ENCODE measurements around the gene ARMC9.

Gene ARMC9

DNA sequence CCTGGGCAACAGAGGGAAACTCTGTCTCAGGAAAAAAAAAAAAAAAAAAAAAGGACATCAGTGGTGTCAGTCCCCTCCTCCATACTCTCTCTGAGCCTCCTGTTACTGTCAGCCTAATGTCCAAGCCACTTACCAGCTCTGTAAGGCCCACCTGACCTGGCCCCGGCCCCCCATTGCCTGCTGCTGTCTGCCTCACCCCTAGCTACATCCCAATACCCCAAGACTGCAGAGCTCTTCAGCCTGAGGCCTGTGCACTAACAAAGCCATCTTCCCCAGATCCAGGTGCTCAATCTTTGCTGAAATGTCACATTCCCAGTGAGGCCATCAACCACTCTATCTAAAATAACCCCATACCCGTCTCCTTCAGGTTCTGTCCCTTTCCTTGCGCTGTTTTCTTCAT is 5.7 kb downstream of the ARMC9 start:
- no peak for DNase-seq

DNA sequence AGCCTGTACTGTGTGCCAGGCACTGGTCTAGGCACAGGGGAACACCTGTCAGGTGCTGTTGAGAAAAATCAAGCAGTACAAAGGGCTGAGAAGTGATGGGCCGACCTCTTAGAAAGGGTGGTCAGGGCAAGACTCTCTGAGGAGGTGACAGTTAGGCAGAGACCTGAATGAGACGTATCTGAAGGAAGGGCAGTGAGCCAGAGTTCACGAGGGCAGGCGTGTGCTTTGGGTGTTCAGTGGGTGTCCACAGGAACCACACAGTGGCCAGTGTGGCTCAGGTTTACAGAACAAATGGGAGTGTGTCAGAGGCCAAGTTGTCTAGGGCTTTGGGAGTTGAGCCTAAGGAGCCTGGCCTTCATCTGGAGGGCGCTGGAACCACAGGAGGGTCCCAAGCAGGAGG is 6.2 kb downstream of the ARMC9 start:
- DNase-seq = no peak

DNA sequence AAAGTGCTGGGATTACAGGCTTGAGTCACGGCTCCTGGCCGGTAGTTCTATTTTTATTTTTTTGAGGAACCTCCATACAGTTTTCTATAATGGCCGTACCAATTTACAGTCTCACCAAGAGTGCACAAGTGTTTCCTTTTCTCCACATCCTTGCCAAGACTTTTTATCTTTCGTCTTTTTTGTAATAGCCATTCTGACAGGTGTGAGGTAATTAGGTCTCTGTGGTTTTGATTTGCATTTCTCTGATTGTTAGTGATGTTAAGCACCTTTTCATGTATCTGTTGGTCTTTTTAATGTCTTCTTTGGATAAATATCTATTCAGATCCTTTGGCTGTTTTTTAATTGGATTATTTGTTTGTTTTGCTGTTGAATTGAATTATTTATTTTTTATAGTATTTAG is 9.3 kb downstream of the ARMC9 start:
- peak; percentile 3 for DNase-seq

- DNase-seq = no peak
Measured at GRCh38 chr2:231210782-231211181, 12.4 kb downstream of the ARMC9 start.

GRCh38 chr2:231211486-231211885 is 13.1 kb downstream of the ARMC9 start:
- no peak for DNase-seq

GRCh38 chr2:231212329-231212845 is 14.0 kb downstream of the ARMC9 start:
- no peak for DNase-seq

DNA sequence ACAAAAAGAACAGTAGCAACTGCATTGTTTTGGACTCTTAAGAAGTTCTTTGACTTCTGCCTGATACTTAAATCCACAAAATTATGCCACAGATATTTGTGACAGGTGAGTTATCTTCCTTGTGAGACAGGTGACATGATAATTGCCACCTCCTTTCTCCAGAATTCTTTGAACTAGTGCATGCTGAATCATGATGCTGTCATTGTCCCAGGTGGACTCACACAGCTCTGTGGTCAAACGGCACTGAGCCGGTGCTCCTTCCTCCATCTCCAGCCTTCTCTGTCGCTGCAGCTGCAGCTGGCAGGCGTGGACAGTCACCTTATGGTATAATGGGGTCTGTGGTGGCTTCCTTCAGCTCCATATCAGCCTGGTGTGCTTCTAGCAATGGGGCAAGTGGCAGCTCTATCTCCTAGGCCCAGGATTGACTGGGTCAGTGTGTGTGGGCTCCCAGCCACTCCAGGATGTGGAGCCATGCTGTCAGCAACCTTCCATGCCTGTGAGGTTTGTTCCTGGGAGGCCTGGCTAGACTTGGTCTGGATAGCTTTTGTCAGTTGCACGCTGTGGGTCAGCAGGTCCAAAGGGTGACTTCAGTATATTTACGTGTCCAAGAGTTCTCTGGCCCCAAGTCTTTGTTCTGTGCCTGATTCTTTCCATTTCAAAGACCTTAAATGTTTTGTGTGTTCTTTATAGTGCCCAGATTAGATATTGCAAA is 15.7 kb downstream of the ARMC9 start:
- no peak for DNase-seq

DNA sequence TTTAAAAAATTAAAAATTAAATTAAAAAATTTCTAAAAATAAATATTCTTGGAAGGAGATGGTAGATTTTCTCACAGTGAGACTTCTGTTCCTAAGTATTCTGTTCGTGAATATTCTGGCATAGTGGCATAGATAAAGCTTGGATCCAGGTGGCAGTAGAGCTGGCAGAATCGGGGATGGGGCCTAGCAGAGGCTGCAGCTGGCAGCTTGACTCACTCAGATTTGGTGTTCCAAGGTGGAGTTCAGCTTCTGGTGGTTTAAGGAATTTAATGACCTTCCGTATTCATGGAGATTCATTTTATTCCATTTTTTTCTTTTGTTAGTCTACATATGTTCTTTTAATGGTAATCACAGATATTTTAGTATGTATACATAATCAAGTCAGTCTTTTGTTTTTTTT is 19.9 kb downstream of the ARMC9 start:
- no peak for DNase-seq

- no peak for DNase-seq
Measured at GRCh38 chr2:231219289-231219688, 20.9 kb downstream of the ARMC9 start.

DNA sequence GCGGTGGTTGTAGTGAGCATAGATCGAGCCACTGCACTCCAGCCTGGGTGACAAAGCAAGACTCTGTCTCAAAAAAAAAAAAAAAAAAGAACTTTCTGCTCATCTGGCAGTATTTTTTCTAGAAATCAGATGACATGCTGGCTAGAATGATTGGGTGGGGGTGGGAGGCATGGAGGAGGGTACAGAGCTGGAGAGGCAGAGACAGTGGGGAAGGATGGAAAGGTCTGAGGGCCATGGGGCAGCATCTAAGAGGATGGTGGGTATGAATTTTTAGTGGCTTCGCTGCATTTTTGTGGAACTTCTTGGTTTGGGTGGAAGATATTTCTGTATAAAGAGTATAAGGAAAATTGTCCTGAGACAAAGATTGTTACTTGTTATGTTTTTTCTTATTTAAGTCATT is 23.3 kb downstream of the ARMC9 start:
- DNase-seq = no peak

DNA sequence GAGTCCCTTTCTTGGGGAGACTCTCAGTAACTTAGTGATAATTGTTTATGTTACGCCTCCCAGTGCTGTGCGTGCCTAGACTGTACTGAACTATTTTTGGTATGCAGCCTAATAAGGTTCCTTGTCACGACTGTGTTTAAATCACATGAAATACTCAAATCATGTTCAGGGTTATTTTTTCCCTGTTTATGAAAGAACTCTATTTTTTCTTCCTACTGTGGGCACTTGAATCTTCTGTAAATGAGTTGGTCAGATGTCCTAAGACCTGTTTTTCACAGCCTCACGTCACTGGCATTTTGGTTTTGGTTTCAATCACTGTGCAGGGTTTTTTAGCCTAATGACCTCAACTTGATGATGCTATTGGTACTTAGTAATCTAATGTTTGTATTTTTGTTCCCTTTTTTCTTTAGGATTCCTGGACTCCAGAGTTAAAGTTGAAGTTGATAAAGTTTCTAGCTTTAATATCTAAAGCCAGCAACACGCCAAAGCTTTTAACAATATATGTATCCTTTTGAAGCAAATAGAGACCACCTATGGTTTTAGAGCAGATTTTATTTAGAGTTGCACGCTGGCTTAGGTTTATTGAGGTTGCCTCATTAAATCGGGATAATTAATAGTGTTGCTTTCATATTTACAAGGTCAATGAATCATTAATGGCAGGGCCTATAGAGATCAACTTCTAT is 24.0 kb downstream of the ARMC9 start:
- DNase-seq = no peak

- DNase-seq = no peak
Measured at GRCh38 chr2:231223001-231223375, 24.6 kb downstream of the ARMC9 start.

- no peak for DNase-seq
Measured at GRCh38 chr2:231223458-231223976, 25.1 kb downstream of the ARMC9 start.

- DNase-seq = peak; percentile 53
Measured at GRCh38 chr2:231227310-231228162, 29.1 kb downstream of the ARMC9 start.

DNA sequence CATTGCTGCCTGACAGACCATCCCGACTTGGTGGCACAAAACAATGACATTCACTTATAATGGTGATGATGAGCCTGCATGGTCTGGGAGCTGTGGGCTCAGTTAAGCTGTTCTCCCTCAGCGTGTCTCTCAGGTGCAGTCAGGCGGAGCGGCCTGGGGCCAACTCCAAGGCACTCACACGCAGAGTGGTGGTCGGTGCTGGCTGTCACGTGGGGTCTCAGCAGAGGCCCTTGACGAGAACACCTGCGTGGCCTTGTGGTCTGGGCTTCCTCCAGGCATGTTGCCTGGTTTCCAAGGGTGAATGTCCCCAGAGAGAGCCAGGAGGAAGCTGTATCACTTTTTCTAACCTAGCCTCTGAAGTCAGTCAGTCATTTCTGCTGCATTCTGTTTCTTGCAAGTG is 29.8 kb downstream of the ARMC9 start:
- DNase-seq = no peak

DNA sequence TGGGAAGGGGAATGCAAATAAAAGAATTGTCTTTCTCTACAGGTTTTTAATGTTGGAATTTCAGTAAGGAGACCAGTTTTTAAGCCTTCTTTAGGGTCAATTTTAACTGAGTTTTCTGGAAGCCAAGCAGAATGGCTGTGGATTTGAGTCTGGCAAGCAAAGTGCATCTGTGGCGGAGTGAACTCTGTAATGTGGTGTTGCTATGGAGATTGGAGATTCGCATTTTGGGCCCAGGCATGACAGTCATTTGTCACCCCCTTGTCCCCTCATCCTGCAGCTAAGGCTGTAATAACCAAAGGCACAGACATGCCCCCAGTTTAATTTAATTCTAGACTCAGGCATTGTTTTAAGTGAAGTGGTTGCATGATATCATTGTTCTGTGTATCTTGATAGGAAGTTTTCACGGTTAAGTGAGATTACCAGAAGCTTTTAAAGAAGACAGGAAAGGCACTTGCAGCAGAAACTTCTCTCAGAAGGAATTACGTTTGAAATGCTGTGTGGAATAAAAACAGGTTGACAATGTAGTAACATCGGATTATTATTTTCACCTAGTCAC is 30.6 kb downstream of the ARMC9 start:
- DNase-seq = no peak

DNA sequence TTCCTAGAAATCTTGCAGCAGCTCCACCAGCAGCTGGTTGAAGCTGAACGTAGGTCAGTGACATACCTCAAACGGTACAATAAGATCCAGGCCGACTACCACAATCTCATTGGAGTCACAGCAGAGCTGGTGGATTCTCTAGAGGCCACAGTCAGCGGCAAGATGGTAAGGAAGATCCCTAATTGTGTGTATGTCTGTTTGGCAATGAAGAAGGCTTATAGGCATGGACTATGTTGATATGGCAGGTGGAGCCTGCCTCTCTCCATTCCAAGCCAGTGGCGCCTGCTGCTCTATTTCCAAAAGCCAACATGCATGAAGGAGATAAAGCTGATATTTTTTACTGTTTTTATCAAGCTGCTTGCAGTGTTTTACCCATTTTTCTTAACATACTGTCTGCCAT is 36.8 kb downstream of the ARMC9 start:
- DNase-seq = no peak

- no peak for DNase-seq
Measured at GRCh38 chr2:231238689-231239088, 40.3 kb downstream of the ARMC9 start.

DNA sequence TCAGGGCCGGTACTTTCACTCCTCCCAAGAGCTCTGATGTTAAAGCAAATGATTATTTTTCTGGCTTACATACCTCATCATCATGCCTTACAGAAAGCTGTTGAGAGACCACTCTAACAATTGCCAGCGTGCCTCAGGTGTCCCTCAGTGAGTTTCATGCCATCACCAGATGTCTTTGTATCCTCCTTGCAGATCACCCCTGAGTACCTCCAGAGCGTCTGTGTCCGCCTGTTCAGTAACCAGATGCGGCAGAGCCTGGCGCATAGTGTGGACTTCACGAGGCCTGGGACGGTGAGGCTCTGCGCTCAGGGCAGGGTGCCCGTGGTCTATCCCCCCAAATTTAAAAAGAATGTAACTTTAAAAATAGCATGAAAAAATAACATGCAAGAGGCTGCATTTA is 41.3 kb downstream of the ARMC9 start:
- DNase-seq = no peak

DNA sequence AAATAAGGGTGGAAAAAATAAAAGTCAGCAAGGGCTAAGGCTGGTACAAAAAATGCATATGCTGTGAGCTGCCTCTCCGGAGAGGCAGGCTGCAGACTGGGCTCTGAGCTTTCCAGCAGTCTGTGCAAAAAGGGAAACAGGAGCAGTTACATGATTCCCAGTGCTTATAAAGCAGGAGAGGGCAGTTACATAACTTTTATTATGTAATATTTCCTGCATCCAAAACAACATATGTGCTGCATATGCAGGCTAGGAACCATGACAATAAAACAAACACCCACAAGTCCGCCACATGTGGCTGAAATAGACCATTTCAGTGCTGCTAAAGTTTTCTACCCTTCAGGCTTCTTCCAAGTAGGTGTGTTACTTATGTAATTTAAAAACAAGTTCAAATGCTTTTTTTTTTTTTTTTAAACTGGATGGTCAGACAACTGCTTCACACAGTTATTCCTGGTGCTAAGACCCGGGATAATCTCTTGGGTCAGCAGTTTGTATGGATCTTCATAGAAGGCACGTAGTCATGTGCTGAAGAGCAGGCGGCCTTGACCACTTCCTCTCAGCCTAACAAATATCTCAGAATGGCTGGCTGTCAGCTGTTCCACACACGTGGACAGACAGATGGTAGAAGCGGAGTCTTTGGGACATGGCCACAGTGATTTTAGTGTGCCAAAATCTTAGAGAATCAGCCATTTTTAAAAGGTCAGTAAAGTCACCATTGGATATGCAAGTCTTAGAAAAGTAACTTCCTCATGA is 43.5 kb downstream of the ARMC9 start:
- no peak for DNase-seq

- no peak for DNase-seq
Measured at GRCh38 chr2:231243866-231244265, 45.4 kb downstream of the ARMC9 start.
